IMR-90 (cell line): ENCODE measurements around the gene SMIM10L1.

Experiments
- BHLHE40 ChIP-seq: fragments of 150-350 bp; IDR thresholded peaks from 2 replicates; pipeline ENCODE4 v1.6.1; 2016; ENCODE audit warnings: mild to moderate bottlenecking, low read depth, low read length
- CEBPB ChIP-seq: IDR thresholded peaks from 2 replicates; pipeline ENCODE4 v1.6.1; 2012; ENCODE audit warnings: low read depth, low read length, improper control_type of control experiment
- CHD1 ChIP-seq: IDR thresholded peaks from 2 replicates; pipeline ENCODE4 v1.6.1; 2012; ENCODE audit warnings: low read depth, low read length, improper control_type of control experiment
- CTCF ChIP-seq: conservative IDR thresholded peaks from 2 replicates; pipeline ENCODE4 v1.5.1; 2012; ENCODE audit warnings: mild to moderate bottlenecking, low read depth, low read length, improper control_type of control experiment
- ELK1 ChIP-seq: fragments of 150-350 bp; IDR thresholded peaks from 2 replicates; pipeline ENCODE4 v1.6.1; 2016; ENCODE audit warnings: low read depth, mild to moderate bottlenecking, low read length, moderate library complexity, borderline replicate concordance
- FOS ChIP-seq: fragments of 150-350 bp; IDR thresholded peaks from 2 replicates; pipeline ENCODE4 v1.6.1; 2016; ENCODE audit warnings: low read depth, low read length
- MXI1 ChIP-seq: IDR thresholded peaks from 2 replicates; pipeline ENCODE4 v1.6.1; 2012; ENCODE audit warnings: low read depth, mild to moderate bottlenecking, low read length, moderate library complexity, borderline replicate concordance
- NFE2L2 ChIP-seq: fragments of 150-350 bp; IDR thresholded peaks from 2 replicates; pipeline ENCODE4 v1.6.1; 2016; ENCODE audit warnings: low read depth, mild to moderate bottlenecking, low read length
- POLR2A ChIP-seq: IDR thresholded peaks from 2 replicates; pipeline ENCODE4 v1.6.1; 2012; ENCODE audit warnings: mild to moderate bottlenecking, low read depth, low read length
- RAD21 ChIP-seq: IDR thresholded peaks from 2 replicates; pipeline ENCODE4 v1.6.1; 2012; ENCODE audit warnings: low read length, improper control_type of control experiment
- RCOR1 ChIP-seq: IDR thresholded peaks from 2 replicates; pipeline ENCODE4 v1.6.1; 2012; ENCODE audit warnings: mild to moderate bottlenecking, low read length, improper control_type of control experiment; ENCODE audit not compliant: insufficient replicate concordance
- RFX5 ChIP-seq: IDR thresholded peaks from 2 replicates; pipeline ENCODE4 v1.8.0; 2012; ENCODE audit warnings: low read depth, mild to moderate bottlenecking, low read length, moderate library complexity

- no peak for TF ChIP-seq CTCF
- TF ChIP-seq RFX5: no peak
- TF ChIP-seq MXI1: no peak
- no peak for TF ChIP-seq POLR2A
- TF ChIP-seq NFE2L2: no peak
- TF ChIP-seq BHLHE40: no peak
- no peak for TF ChIP-seq FOS
- TF ChIP-seq RAD21: no peak
- TF ChIP-seq RCOR1: no peak
- no peak for TF ChIP-seq ELK1
- TF ChIP-seq CHD1: no peak
- no peak for TF ChIP-seq CEBPB
Observed at GRCh38 chr12:11130999-11131398, 40.0 kb upstream of the SMIM10L1 start.
